Astrocyte (in vitro differentiated cells and primary cell): ENCODE results near the gene CDSN. TPM values are rescaled to one million over a fixed set of nuclear protein-coding genes. Genes with fewer than 3 reads are reported as not detected.
A peak's percentile ranks its signal among the peaks of the same experiment; 100 is the strongest.

Experiments
- DNase-seq: peaks from one replicate; pipeline ENCODE4 v3.0.0-alpha.2; 2010; ENCODE audit warnings: low read depth
- FAIRE-seq: peaks from 2 replicates; lab custom pipeline; 2011; peaks lifted over from hg19 to GRCh38; lab: Jason Lieb, UNC
- H2AFZ ChIP-seq: 2 replicates; pipeline ENCODE4 v1.6.0; 2012; ENCODE audit warnings: low read depth, low read length, inconsistent platforms
- H3K27ac ChIP-seq: 2 replicates; pipeline ENCODE4 v1.5.1; 2011; ENCODE audit warnings: low read depth, low read length, inconsistent platforms
- H3K27me3 ChIP-seq: 2 replicates; pipeline ENCODE4 v1.6.0; 2011; ENCODE audit warnings: low read length, inconsistent platforms; ENCODE audit not compliant: insufficient read depth
- H3K36me3 ChIP-seq: 2 replicates; pipeline ENCODE4 v1.5.1; 2011; ENCODE audit warnings: low read length, inconsistent platforms; ENCODE audit not compliant: insufficient read depth
- H3K4me1 ChIP-seq: 2 replicates; pipeline ENCODE4 v1.5.1; 2011; ENCODE audit warnings: low read length, inconsistent platforms; ENCODE audit not compliant: insufficient read depth
- H3K4me2 ChIP-seq: 2 replicates; pipeline ENCODE4 v1.6.0; 2012; ENCODE audit warnings: low read length, inconsistent platforms
- H3K4me3 ChIP-seq: 2 replicates; pipeline ENCODE4 v1.5.1; 2011; ENCODE audit warnings: low read depth, mild to moderate bottlenecking, low read length, inconsistent platforms; ENCODE audit not compliant: insufficient read depth
- H3K79me2 ChIP-seq: 2 replicates; pipeline ENCODE4 v1.6.0; 2012; ENCODE audit warnings: mild to moderate bottlenecking, low read length, inconsistent platforms; ENCODE audit not compliant: insufficient read depth
- H3K9ac ChIP-seq: 2 replicates; pipeline ENCODE4 v1.6.0; 2012; ENCODE audit warnings: mild to moderate bottlenecking, low read length, inconsistent platforms
- H3K9me3 ChIP-seq: 2 replicates; pipeline ENCODE4 v1.5.1; 2012; ENCODE audit warnings: low read depth, mild to moderate bottlenecking, low read length, inconsistent platforms; ENCODE audit not compliant: insufficient read depth
- H4K20me1 ChIP-seq: 2 replicates; pipeline ENCODE4 v1.6.0; 2012; ENCODE audit warnings: low read length, inconsistent platforms; ENCODE audit not compliant: insufficient read depth
- H3K27ac Mint-ChIP-seq: one replicate; pipeline ENCODE4 v1.8.0; 2021; ENCODE audit warnings: mild to moderate bottlenecking, mixed read lengths; ENCODE audit not compliant: unreplicated experiment
- H3K27me3 Mint-ChIP-seq: one replicate; pipeline ENCODE4 v1.8.0; 2021; ENCODE audit warnings: low read depth, mixed read lengths; ENCODE audit not compliant: unreplicated experiment
- H3K36me3 Mint-ChIP-seq: one replicate; pipeline ENCODE4 v1.8.0; 2021; ENCODE audit warnings: low read depth, mixed read lengths; ENCODE audit not compliant: unreplicated experiment
- H3K4me1 Mint-ChIP-seq: one replicate; pipeline ENCODE4 v1.8.0; 2021; ENCODE audit warnings: low read depth, mixed read lengths; ENCODE audit not compliant: unreplicated experiment
- H3K4me3 Mint-ChIP-seq: one replicate; pipeline ENCODE4 v1.8.0; 2021; ENCODE audit warnings: mild to moderate bottlenecking, moderate library complexity, mixed read lengths; ENCODE audit not compliant: unreplicated experiment
- H3K9me3 Mint-ChIP-seq: one replicate; pipeline ENCODE4 v1.8.0; 2021; ENCODE audit warnings: mild to moderate bottlenecking, mixed read lengths; ENCODE audit not compliant: unreplicated experiment
- EZH2 ChIP-seq: IDR thresholded peaks from 2 replicates; pipeline ENCODE4 v1.6.1; 2012; ENCODE audit warnings: mild to moderate bottlenecking, low read length, inconsistent platforms; ENCODE audit not compliant: insufficient read depth
- total RNA-seq: library from RNA; stranded (reverse); gene quantifications from 2 replicates; pipeline ENCODE4 v1.2.1, GENCODE V29; 2021
- TF ChIP-seq, protein P1 (sequence below): IDR thresholded peaks from 2 replicates; pipeline ENCODE4 v1.5.1; 2011; ENCODE audit warnings: low read depth, mild to moderate bottlenecking, inconsistent platforms, low read length, moderate library complexity; ENCODE audit not compliant: insufficient read depth

The CDSN gene
- total RNA-seq, 1 donor from 2014 or later = 0.27 TPM

DNA sequence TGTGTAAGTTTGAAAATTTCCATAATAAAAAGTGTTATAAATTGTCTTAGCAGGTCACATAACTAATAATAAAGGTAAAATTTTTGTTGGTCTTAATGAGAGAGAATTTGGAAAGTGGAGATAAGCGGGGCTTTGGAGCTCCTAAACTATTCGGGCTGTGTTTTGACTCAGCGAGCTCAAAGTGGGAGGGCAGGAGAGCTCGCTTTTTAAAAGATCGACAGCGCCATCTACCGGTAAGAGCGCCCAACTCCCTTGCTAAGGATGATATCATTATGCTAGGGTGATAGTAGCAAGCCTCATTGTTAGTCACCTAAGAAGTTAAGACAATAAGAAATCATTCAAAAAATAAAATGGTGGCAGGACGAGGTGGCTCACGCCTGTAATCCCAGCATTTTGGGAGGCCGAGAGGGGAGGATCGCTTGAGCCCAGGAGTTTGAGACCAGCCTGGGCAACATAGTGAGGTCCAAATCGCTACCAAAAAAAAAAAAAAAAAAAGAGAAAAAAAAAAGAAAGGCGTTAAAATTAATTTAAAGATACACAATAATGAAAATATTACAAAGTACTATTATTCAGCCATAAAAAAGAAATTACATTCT is 32.7 kb downstream of the CDSN start:
- Histone ChIP-seq H3K9ac (peak overlapping the region; percentile 73), H3K79me2 (no peaks in the 10 kb centered on the region), H3K4me3 (peak overlapping the region; percentile 35), H3K4me2 (peak overlapping the region; percentile 79), H3K27me3 (no peaks in the 10 kb centered on the region), H3K36me3 (no peaks in the 10 kb centered on the region), H2AFZ (no peak overlapping the region), H3K4me1 (peaks cover 17% of the 10 kb centered on the region), H3K9me3 (no peaks in the 10 kb centered on the region), H3K27ac (peak overlapping the region; percentile 80), H4K20me1 (no peaks in the 10 kb centered on the region)
- Mint-ChIP-seq H3K4me1 (peaks cover 32% of the 10 kb centered on the region), H3K27ac (peak overlapping the region; percentile 97), H3K9me3 (no peaks in the 10 kb centered on the region), H3K4me3 (peak overlapping the region; percentile 66), H3K27me3 (no peaks in the 10 kb centered on the region), H3K36me3 (no peaks in the 10 kb centered on the region)
- TF ChIP-seq, protein P1, sequence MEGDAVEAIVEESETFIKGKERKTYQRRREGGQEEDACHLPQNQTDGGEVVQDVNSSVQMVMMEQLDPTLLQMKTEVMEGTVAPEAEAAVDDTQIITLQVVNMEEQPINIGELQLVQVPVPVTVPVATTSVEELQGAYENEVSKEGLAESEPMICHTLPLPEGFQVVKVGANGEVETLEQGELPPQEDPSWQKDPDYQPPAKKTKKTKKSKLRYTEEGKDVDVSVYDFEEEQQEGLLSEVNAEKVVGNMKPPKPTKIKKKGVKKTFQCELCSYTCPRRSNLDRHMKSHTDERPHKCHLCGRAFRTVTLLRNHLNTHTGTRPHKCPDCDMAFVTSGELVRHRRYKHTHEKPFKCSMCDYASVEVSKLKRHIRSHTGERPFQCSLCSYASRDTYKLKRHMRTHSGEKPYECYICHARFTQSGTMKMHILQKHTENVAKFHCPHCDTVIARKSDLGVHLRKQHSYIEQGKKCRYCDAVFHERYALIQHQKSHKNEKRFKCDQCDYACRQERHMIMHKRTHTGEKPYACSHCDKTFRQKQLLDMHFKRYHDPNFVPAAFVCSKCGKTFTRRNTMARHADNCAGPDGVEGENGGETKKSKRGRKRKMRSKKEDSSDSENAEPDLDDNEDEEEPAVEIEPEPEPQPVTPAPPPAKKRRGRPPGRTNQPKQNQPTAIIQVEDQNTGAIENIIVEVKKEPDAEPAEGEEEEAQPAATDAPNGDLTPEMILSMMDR = peak; percentile 86
- no peak for TF ChIP-seq EZH2
- DNase-seq (peak; percentile 64), FAIRE-seq (no peak)

DNA sequence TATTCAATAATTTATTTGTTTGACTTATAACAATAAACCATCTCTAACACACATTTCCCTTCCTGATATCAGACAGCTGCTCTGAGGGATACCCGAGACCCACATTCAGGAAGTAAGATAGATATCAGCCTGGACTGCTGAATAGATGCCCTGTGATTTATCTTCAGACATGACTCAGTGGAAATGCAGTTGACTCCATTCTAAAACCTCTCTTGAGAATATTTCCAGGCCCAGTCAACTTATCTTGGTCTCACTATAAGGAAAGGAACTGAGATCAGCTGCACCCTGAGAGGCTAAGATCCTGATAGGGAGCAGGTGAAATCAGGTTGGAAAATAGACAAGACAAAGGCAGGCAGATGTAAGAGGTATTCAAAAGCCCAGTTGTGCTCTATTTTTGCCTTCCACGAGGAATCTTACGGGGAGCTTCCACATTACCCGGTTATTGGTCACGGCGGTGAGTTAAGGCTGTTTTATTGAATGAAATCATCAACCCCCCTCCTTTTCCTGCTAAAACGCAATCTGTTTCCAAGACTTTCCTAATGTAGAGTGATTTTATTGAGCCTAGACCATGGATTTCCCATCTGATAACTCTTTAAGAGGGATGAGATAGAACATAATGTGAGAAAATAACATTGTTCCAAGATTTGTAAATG is 33.3 kb downstream of the CDSN start:
- H3K36me3 Mint-ChIP-seq = no peaks in the 10 kb centered on the region
- no peaks in the 10 kb centered on the region for H3K27me3 Mint-ChIP-seq
- TF ChIP-seq, protein P1 = no peak
- TF ChIP-seq EZH2 = no peak
- H3K9me3 Mint-ChIP-seq = no peaks in the 10 kb centered on the region
- H3K4me3 Mint-ChIP-seq = peak overlapping the region; percentile 66
- Histone ChIP-seq H2AFZ (peak overlapping the region; percentile 26), H3K9ac (peak overlapping the region; percentile 73), H3K27me3 (no peaks in the 10 kb centered on the region), H3K36me3 (no peaks in the 10 kb centered on the region), H3K4me2 (peak overlapping the region; percentile 79), H3K4me1 (peaks cover 17% of the 10 kb centered on the region), H3K79me2 (no peaks in the 10 kb centered on the region), H3K4me3 (peak overlapping the region; percentile 35), H3K27ac (peak overlapping the region; percentile 80), H4K20me1 (no peaks in the 10 kb centered on the region), H3K9me3 (no peaks in the 10 kb centered on the region)
- FAIRE-seq (no peak), DNase-seq (peak; percentile 87)
- peaks cover 32% of the 10 kb centered on the region for H3K4me1 Mint-ChIP-seq
- H3K27ac Mint-ChIP-seq = peak overlapping the region; percentile 97
